HS-27A (cell line): ENCODE data around the gene PDP2.

Experiments
- DNase-seq: peaks from one replicate; pipeline ENCODE4 v3.0.0-alpha.2; 2012; ENCODE audit warnings: low read depth, missing footprints

The PDP2 gene

DNA sequence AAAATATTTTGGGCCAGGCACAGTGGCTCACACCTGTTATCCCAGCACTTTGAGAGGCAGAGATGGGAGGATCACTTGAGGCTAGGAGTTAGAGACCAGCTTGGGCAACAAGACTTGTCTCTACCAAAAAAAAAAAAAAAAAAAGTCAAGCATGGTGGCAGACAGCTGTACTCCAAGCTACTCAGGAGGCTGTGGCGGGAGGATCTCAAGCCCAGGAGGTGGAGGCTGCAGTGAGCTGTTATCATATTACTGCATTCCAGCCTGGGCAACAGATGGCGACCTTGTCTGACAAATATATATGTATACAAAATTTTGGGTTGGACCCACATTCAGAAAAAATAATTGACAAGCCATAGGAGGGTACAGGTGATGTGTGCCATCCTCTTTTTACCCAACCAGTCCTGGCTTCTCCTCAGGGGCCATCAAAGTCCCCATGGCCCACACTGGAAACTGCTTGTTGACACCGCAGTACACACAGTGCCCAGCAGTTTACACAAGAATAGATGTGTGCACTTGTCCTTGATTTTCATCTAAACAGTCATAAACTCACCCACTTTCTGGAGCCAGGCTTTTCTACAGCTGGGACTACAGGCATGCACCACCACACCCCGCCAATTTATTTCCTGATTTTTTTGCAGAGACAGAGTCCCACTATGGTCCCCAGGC, 56.7 kb downstream of the PDP2 start:
- no peak for DNase-seq

DNA sequence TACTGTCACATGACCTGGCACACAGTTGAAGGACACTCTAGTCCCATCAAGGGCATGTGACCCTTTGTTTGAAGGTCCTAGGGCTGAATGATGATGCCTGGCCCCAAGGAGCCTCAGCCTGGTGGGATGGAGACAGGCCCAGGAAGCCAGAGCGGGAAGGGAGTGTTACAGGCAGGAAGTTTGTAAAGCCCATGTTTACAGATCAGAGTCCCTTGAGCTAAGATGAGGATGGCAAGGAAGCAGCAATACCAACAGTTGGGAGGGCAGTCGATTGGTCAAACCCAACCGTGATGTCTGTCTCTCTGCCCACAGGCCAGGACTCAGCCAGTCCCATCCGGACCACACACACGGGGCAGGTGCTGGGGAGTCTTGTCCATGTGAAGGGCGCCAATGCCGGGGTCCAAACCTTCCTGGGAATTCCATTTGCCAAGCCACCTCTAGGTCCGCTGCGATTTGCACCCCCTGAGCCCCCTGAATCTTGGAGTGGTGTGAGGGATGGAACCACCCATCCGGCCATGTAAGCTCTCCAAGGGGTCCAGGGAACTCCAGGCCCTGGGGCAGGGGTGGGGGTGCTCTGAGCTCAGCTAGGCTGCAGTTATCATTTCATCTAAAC, 57.5 kb downstream of the PDP2 start:
- no peak for DNase-seq

DNA sequence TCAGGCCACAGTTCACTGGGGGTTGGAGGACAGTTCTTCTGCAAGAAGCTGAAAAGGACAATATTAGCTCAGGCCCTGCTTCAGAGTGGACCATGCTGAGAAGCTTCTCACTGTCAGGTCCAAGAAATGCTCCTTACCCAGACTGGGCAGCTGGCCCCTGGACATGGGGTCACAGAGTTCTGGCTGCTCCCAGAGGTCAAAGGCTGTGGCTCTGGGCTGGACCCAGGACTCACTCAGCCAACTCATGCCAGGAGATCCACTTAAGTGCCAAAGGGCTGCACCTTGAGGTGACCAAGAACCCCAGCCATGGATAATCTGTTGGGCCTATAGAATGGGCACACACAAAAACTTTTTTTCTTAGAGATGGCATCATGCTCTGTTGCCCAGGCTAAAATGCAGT, 59.1 kb downstream of the PDP2 start:
- DNase-seq, result no peak

DNA sequence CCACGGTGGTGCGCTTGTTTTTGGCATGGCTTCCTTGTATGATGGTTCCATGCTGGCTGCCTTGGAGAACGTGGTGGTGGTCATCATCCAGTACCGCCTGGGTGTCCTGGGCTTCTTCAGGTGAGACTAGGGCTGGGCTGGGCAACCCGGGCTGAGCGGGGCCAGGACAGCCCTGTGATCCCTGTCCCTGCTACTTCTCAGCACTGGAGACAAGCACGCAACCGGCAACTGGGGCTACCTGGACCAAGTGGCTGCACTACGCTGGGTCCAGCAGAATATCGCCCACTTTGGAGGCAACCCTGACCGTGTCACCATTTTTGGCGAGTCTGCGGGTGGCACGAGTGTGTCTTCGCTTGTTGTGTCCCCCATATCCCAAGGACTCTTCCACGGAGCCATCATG, 59.9 kb downstream of the PDP2 start:
- no peak for DNase-seq
